Mesothelial cell of epicardium (in vitro differentiated cells): ENCODE results near the gene LITAF. TPM values are rescaled to one million over a fixed set of nuclear protein-coding genes. Genes with fewer than 3 reads are reported as not detected.

Experiments used
- DNase-seq, 2 experiments: peaks; one replicate each; pipeline ENCODE4 v3.0.0; 2021; ENCODE audit warnings: low spot score in 2 of 2; ENCODE audit not compliant: unreplicated experiment in 2 of 2
- H3K27ac Mint-ChIP-seq: 2 replicates; pipeline ENCODE4 v1.8.0; 2021; ENCODE audit warnings: mixed read lengths
- H3K27me3 Mint-ChIP-seq: 2 replicates; pipeline ENCODE4 v1.8.0; 2021; ENCODE audit warnings: low read depth, mixed read lengths
- H3K36me3 Mint-ChIP-seq: 2 replicates; pipeline ENCODE4 v1.8.0; 2021; ENCODE audit warnings: mixed read lengths
- H3K4me1 Mint-ChIP-seq: 2 replicates; pipeline ENCODE4 v1.8.0; 2021; ENCODE audit warnings: mixed read lengths
- H3K4me3 Mint-ChIP-seq: 2 replicates; pipeline ENCODE4 v1.8.0; 2021; ENCODE audit warnings: mild to moderate bottlenecking, moderate library complexity, mixed read lengths
- H3K9me3 Mint-ChIP-seq: 2 replicates; pipeline ENCODE4 v1.8.0; 2021; ENCODE audit warnings: mixed read lengths
- CTCF ChIP-seq: fragments of 200-600 bp; sonication (generic); IDR thresholded peaks from one replicate; pipeline ENCODE4 v1.5.0; 2021; ENCODE audit warnings: antibody characterized with exemption; ENCODE audit not compliant: unreplicated experiment
- total RNA-seq: library from RNA; stranded (reverse); gene quantifications from 3 replicates; pipeline ENCODE4 v1.2.1, GENCODE V29; 2021

LITAF gene
- total RNA-seq, 1 donor from 2014 or later = 60.8 TPM

- Mint-ChIP-seq H3K27ac (no peak overlapping the region), H3K4me1 (peaks cover 23% of the 10 kb centered on the region), H3K4me3 (no peak overlapping the region), H3K9me3 (no peaks in the 10 kb centered on the region), H3K27me3 (no peaks in the 10 kb centered on the region), H3K36me3 (no peaks in the 10 kb centered on the region)
- DNase-seq = no peak
- TF ChIP-seq CTCF = no peak
Observed at GRCh38 chr16:11500700-11501346, 85.9 kb downstream of the LITAF start.

- DNase-seq = no peak
- Mint-ChIP-seq H3K27ac (peak overlapping the region; percentile 54), H3K36me3 (no peaks in the 10 kb centered on the region), H3K9me3 (no peaks in the 10 kb centered on the region), H3K4me3 (no peak overlapping the region), H3K4me1 (peaks cover 23% of the 10 kb centered on the region), H3K27me3 (no peaks in the 10 kb centered on the region)
- TF ChIP-seq CTCF = no peak
Observed at GRCh38 chr16:11499295-11500089, 87.2 kb downstream of the LITAF start.

- H3K9me3 Mint-ChIP-seq = no peaks in the 10 kb centered on the region
- no peak for DNase-seq
- peak overlapping the region; percentile 21 for H3K27ac Mint-ChIP-seq
- no peak for TF ChIP-seq CTCF
- no peaks in the 10 kb centered on the region for H3K36me3 Mint-ChIP-seq
- peaks cover 23% of the 10 kb centered on the region for H3K4me1 Mint-ChIP-seq
- H3K4me3 Mint-ChIP-seq = no peak overlapping the region
- no peaks in the 10 kb centered on the region for H3K27me3 Mint-ChIP-seq
Observed at GRCh38 chr16:11498683-11499082, 88.0 kb downstream of the LITAF start.

GRCh38 chr16:11497851-11498289 is 88.8 kb downstream of the LITAF start:
- TF ChIP-seq CTCF = no peak
- Mint-ChIP-seq H3K4me3 (no peak overlapping the region), H3K9me3 (peaks cover 1% of the 10 kb centered on the region), H3K36me3 (no peaks in the 10 kb centered on the region), H3K4me1 (peaks cover 23% of the 10 kb centered on the region), H3K27me3 (no peaks in the 10 kb centered on the region), H3K27ac (peak overlapping the region; percentile 97)
- no peak for DNase-seq

Other genes starting within 250 kb of the LITAF start
- gene RMI2, start 241.5 kb downstream of the LITAF start, total RNA-seq = 18.6 to 22.4 TPM (median 19.1 TPM) in 3 replicates
- 38.3 to 40.2 TPM (median 39.9 TPM) in 3 replicates for gene SNN, start 81.5 kb upstream of the LITAF start, total RNA-seq
- 27.5 to 30.5 TPM (median 27.8 TPM) in 3 replicates for gene TXNDC11, start 155.9 kb upstream of the LITAF start, total RNA-seq
- gene ZC3H7A, start 210.3 kb upstream of the LITAF start, total RNA-seq = 57.6 to 70.7 TPM (median 66.7 TPM) in 3 replicates